Measurements from ENCODE around the gene PXDN.

DNA sequence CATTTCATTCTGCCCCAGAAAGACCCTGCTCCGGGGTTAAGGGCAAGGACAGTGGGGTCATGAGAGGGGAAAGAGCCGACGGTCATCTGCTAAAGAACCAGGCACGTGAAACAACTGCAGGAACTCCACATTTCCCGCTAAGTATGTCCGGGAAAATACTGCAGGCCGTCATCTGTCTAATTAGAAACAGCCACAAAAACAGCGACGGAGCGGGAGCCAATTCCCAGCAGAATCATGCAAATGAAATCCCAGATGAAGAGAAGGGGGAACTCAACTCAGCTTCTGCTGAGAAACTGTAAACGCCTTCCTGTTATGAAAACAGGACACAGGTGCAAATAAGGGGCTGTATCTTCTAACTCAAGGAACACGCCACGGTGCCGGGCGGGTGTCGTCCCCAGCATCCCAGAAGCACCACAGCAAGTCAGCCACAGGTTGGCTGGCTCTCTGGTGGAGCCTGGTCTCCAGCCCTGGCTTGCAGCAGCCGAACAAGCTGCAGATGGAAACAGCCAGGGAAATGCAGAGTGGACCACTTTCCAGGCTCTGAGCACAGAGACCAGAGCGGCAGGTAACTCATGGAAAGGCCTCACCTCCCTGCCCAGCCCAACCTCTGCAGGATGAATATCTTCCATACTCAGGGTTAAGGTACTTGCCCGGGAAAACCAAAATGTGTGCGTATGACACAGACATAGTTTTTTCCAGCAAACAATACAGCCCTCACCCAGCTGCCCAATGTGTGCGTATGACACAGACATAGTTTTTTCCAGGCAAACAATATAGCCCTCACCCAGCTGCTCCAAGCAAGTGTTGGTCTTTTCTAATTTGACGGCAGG, 28.9 kb downstream of the PXDN start:
- TF ChIP-seq, protein P1, sequence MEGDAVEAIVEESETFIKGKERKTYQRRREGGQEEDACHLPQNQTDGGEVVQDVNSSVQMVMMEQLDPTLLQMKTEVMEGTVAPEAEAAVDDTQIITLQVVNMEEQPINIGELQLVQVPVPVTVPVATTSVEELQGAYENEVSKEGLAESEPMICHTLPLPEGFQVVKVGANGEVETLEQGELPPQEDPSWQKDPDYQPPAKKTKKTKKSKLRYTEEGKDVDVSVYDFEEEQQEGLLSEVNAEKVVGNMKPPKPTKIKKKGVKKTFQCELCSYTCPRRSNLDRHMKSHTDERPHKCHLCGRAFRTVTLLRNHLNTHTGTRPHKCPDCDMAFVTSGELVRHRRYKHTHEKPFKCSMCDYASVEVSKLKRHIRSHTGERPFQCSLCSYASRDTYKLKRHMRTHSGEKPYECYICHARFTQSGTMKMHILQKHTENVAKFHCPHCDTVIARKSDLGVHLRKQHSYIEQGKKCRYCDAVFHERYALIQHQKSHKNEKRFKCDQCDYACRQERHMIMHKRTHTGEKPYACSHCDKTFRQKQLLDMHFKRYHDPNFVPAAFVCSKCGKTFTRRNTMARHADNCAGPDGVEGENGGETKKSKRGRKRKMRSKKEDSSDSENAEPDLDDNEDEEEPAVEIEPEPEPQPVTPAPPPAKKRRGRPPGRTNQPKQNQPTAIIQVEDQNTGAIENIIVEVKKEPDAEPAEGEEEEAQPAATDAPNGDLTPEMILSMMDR (IDR thresholded peaks at IDR 0.05), result no peak
- no peak for TF ChIP-seq POLR2AphosphoS5 (IDR thresholded peaks at IDR 0.05)
